GM23338 (cell line): ENCODE results near the gene HMCES. TPM values are rescaled to one million over a fixed set of nuclear protein-coding genes. Genes with fewer than 3 reads are reported as not detected.

Source experiments
- ATAC-seq: fragments of 200-7000 bp; cut with Tn5 transposase; 3 replicates; pipeline ENCODE4 v1.9.1; 2020
- DNase-seq: peaks from one replicate; pipeline ENCODE4 v3.0.0-alpha.2; 2015; ENCODE audit warnings: low spot score
- H2AFZ ChIP-seq: fragments of 200-600 bp; sonication (generic); 2 replicates; pipeline ENCODE4 v1.8.0; 2016; ENCODE audit warnings: antibody characterized with exemption, mild to moderate bottlenecking, moderate library complexity
- H3F3A ChIP-seq: fragments of 200-600 bp; sonication (generic); replicated peaks from 2 replicates; pipeline ENCODE4 v1.8.0; 2017; ENCODE audit warnings: antibody characterized with exemption, mixed run types, low read depth
- H3K27ac ChIP-seq: fragments of 200-600 bp; sonication (generic); 2 replicates; pipeline ENCODE4 v1.6.1; 2016; ENCODE audit warnings: low read depth
- H3K27me3 ChIP-seq: fragments of 200-600 bp; sonication (generic); 2 replicates; pipeline ENCODE4 v1.8.0; 2016; ENCODE audit warnings: mild to moderate bottlenecking, mixed run types, moderate library complexity; ENCODE audit not compliant: insufficient read depth
- H3K36me3 ChIP-seq: fragments of 200-600 bp; sonication (generic); 2 replicates; pipeline ENCODE4 v1.8.0; 2016; ENCODE audit warnings: mild to moderate bottlenecking; ENCODE audit not compliant: insufficient read depth
- H3K4me1 ChIP-seq: fragments of 200-600 bp; sonication (generic); 2 replicates; pipeline ENCODE4 v1.8.0; 2016; ENCODE audit warnings: mild to moderate bottlenecking, moderate library complexity; ENCODE audit not compliant: insufficient read depth
- H3K4me2 ChIP-seq: fragments of 200-600 bp; sonication (generic); 2 replicates; pipeline ENCODE4 v1.7.1; 2017; ENCODE audit warnings: mixed run types
- H3K4me3 ChIP-seq: fragments of 200-600 bp; sonication (generic); 2 replicates; pipeline ENCODE4 v1.6.1; 2016; ENCODE audit warnings: mixed run types
- H3K79me2 ChIP-seq: fragments of 200-600 bp; sonication (generic); replicated peaks from 2 replicates; pipeline ENCODE4 v1.8.0; 2017; ENCODE audit warnings: mild to moderate bottlenecking; ENCODE audit not compliant: insufficient read depth
- H3K9me2 ChIP-seq: fragments of 200-600 bp; sonication (generic); 2 replicates; pipeline ENCODE4 v1.8.0; 2017; ENCODE audit not compliant: insufficient read depth
- H4K20me1 ChIP-seq: fragments of 200-600 bp; sonication (generic); replicated peaks from 2 replicates; pipeline ENCODE4 v1.8.0; 2017; ENCODE audit warnings: mild to moderate bottlenecking; ENCODE audit not compliant: insufficient read depth
- H3K27ac Mint-ChIP-seq: 2 replicates; pipeline ENCODE4 v1.8.0; 2020; ENCODE audit warnings: inconsistent platforms, mild to moderate bottlenecking, moderate library complexity, mixed read lengths
- H3K27me3 Mint-ChIP-seq: 3 replicates; pipeline ENCODE4 v1.8.0; 2022; ENCODE audit warnings: low read depth, mild to moderate bottlenecking, moderate library complexity, mixed read lengths, inconsistent platforms; ENCODE audit not compliant: insufficient read depth, poor library complexity
- H3K36me3 Mint-ChIP-seq: 3 replicates; pipeline ENCODE4 v1.8.0; 2021; ENCODE audit warnings: low read depth, mild to moderate bottlenecking, inconsistent platforms, moderate library complexity, mixed read lengths
- H3K4me1 Mint-ChIP-seq: 3 replicates; pipeline ENCODE4 v1.8.0; 2020; ENCODE audit warnings: mild to moderate bottlenecking, inconsistent platforms, mixed read lengths
- H3K4me3 Mint-ChIP-seq: 3 replicates; pipeline ENCODE4 v1.8.0; 2021; ENCODE audit warnings: moderate library complexity, mild to moderate bottlenecking, inconsistent platforms, mixed read lengths
- H3K9me3 Mint-ChIP-seq: 3 replicates; pipeline ENCODE4 v1.8.0; 2020; ENCODE audit warnings: moderate library complexity, mild to moderate bottlenecking, inconsistent platforms, mixed read lengths
- CREB1 ChIP-seq: fragments of 250-450 bp; sonication (Bioruptor Pico); IDR thresholded peaks from 2 replicates; pipeline ENCODE4 v1.5.0; 2020; ENCODE audit warnings: low read depth, mild to moderate bottlenecking, moderate library complexity
- ETS1 ChIP-seq: IDR thresholded peaks from 2 replicates; pipeline ENCODE4 v1.6.1; 2016; ENCODE audit warnings: antibody characterized with exemption
- EZH2 ChIP-seq: fragments of 200-600 bp; sonication (generic); IDR thresholded peaks from one replicate; pipeline ENCODE4 v1.8.0; 2017; ENCODE audit warnings: antibody characterized with exemption, mild to moderate bottlenecking, low read depth; ENCODE audit not compliant: unreplicated experiment
- JUNB ChIP-seq: IDR thresholded peaks from one replicate; pipeline ENCODE4 v1.6.1; 2016; ENCODE audit warnings: antibody characterized with exemption; ENCODE audit not compliant: unreplicated experiment
- NANOG ChIP-seq: IDR thresholded peaks from 2 replicates; pipeline ENCODE4 v1.6.1; 2016; ENCODE audit warnings: antibody characterized with exemption, borderline replicate concordance
- REST ChIP-seq: IDR thresholded peaks from one replicate; pipeline ENCODE4 v1.6.1; 2018; ENCODE audit warnings: antibody characterized with exemption; ENCODE audit not compliant: unreplicated experiment
- ZNF114 ChIP-seq: fragments of 250-450 bp; sonication (Bioruptor Pico); IDR thresholded peaks from 2 replicates; pipeline ENCODE4 v1.5.0; 2020; ENCODE audit warnings: mild to moderate bottlenecking, moderate library complexity
- ZNF462 ChIP-seq: fragments of 250-450 bp; sonication (Bioruptor Pico); IDR thresholded peaks from 2 replicates; pipeline ENCODE4 v1.5.0; 2020; ENCODE audit warnings: mild to moderate bottlenecking, moderate library complexity
- polyA plus RNA-seq: library from polyadenylated mRNA; unstranded; fragments of >200 nt; fragmentation: Nextera tagmentation; extraction: Ambion mirVana; gene quantifications from 2 replicates; pipeline ENCODE4 v1.2.1, GENCODE V29; 2016
- total RNA-seq: library from RNA; depleted of rRNA; stranded (reverse); fragments of >200 nt; shearing (Covaris generic); gene quantifications from 2 replicates; pipeline ENCODE4 v1.2.3, GENCODE V29; 2014

The HMCES gene
- total and polyA plus RNA-seq, 2 experiments from 2014 or later: 36.5 to 44.5 TPM

- H3K9me2 ChIP-seq: no peaks in the 10 kb centered on the region
- no peaks in the 10 kb centered on the region for H3K27me3 ChIP-seq
- TF ChIP-seq EZH2: no peak
- H3F3A ChIP-seq: no peaks in the 10 kb centered on the region
- Mint-ChIP-seq H3K4me1 (no peaks in the 10 kb centered on the region), H3K27me3 (peaks cover 3% of the 10 kb centered on the region), H3K27ac (no peak overlapping the region), H3K9me3 (no peaks in the 10 kb centered on the region), H3K4me3 (no peak overlapping the region), H3K36me3 (peaks cover 87% of the 10 kb centered on the region)
- ATAC-seq (no peak), DNase-seq (no peak)
- no peak overlapping the region for H2AFZ ChIP-seq
- no peak overlapping the region for H3K4me2 ChIP-seq
- H3K36me3 ChIP-seq: peaks cover 40% of the 10 kb centered on the region
- H3K4me3 ChIP-seq: no peak overlapping the region
- H3K79me2 ChIP-seq: no peaks in the 10 kb centered on the region
- H4K20me1 ChIP-seq: no peaks in the 10 kb centered on the region; the same call in 1 of the 2 replicates
- H3K4me1 ChIP-seq: no peaks in the 10 kb centered on the region
- H3K27ac ChIP-seq: no peak overlapping the region
Measured at GRCh38 chr3:129259612-129260477, 18.8 kb upstream of the HMCES start.

- Mint-ChIP-seq H3K4me3 (no peak overlapping the region), H3K4me1 (no peaks in the 10 kb centered on the region), H3K27ac (no peak overlapping the region), H3K27me3 (peaks cover 4% of the 10 kb centered on the region), H3K36me3 (peaks cover 88% of the 10 kb centered on the region), H3K9me3 (no peaks in the 10 kb centered on the region)
- no peak overlapping the region for H3K4me2 ChIP-seq
- no peaks in the 10 kb centered on the region for H3F3A ChIP-seq
- no peaks in the 10 kb centered on the region for H3K9me2 ChIP-seq
- no peaks in the 10 kb centered on the region for H3K27me3 ChIP-seq
- H2AFZ ChIP-seq: no peak overlapping the region
- H3K4me1 ChIP-seq: no peaks in the 10 kb centered on the region
- DNase-seq (no peak), ATAC-seq (no peak)
- no peak overlapping the region for H3K4me3 ChIP-seq
- no peak overlapping the region for H3K27ac ChIP-seq
- no peaks in the 10 kb centered on the region; the same call in 1 of the 2 replicates for H4K20me1 ChIP-seq
- H3K36me3 ChIP-seq: peaks cover 43% of the 10 kb centered on the region
- H3K79me2 ChIP-seq: no peaks in the 10 kb centered on the region
- no peak for TF ChIP-seq ZNF462 (CRISPR knock-in tag)
- TF ChIP-seq CREB1 (CRISPR knock-in tag): no peak
- TF ChIP-seq ETS1: no peak
- no peak for TF ChIP-seq REST
- TF ChIP-seq JUNB: no peak
- TF ChIP-seq ZNF114 (CRISPR knock-in tag): no peak
- no peak for TF ChIP-seq NANOG
- no peak for TF ChIP-seq EZH2
Measured at GRCh38 chr3:129260606-129261005, 18.1 kb upstream of the HMCES start.
